ENCODE measurements around the gene TMEM263. TPM values are rescaled to one million over a fixed set of nuclear protein-coding genes. Genes with fewer than 3 reads are reported as not detected.

The TMEM263 gene
- total RNA-seq, 1 donor from 2014 or later, result 4.6 TPM

- TF ChIP-seq CTCF (IDR thresholded peaks at IDR 0.05; ENCODE audit: partially characterized antibody, unreplicated experiment), result no peak
- H3K4me3 Mint-ChIP-seq (ENCODE audit: unreplicated experiment), result no peak overlapping the region
Measured at GRCh38 chr12:106910202-106910601, 45.5 kb upstream of the TMEM263 start.

GRCh38 chr12:106911581-106911980 is 44.1 kb upstream of the TMEM263 start:
- no peak for DNase-seq
- no peak for TF ChIP-seq CTCF (IDR thresholded peaks at IDR 0.05; ENCODE audit: partially characterized antibody, unreplicated experiment)
- Mint-ChIP-seq H3K36me3 (ENCODE audit: unreplicated experiment) (no peaks in the 10 kb centered on the region), H3K4me1 (ENCODE audit: low read depth, unreplicated experiment) (no peaks in the 10 kb centered on the region), H3K9me3 (ENCODE audit: unreplicated experiment) (no peaks in the 10 kb centered on the region), H3K27me3 (ENCODE audit: unreplicated experiment) (peaks cover 3% of the 10 kb centered on the region), H3K27ac (ENCODE audit: unreplicated experiment) (no peak overlapping the region), H3K4me3 (ENCODE audit: unreplicated experiment) (no peak overlapping the region)

More at GRCh38 chr12:106910202-106910601, 45.5 kb upstream of the TMEM263 start:
- DNase-seq, result no peak
- Mint-ChIP-seq H3K27me3 (ENCODE audit: unreplicated experiment) (peaks cover 3% of the 10 kb centered on the region), H3K9me3 (ENCODE audit: unreplicated experiment) (no peaks in the 10 kb centered on the region), H3K4me1 (ENCODE audit: low read depth, unreplicated experiment) (no peaks in the 10 kb centered on the region), H3K27ac (ENCODE audit: unreplicated experiment) (no peak overlapping the region), H3K36me3 (ENCODE audit: unreplicated experiment) (no peaks in the 10 kb centered on the region)

GRCh38 chr12:106913456-106913855 is 42.3 kb upstream of the TMEM263 start:
- no peaks in the 10 kb centered on the region for H3K9me3 Mint-ChIP-seq (ENCODE audit: unreplicated experiment)
- peaks cover 3% of the 10 kb centered on the region for H3K27me3 Mint-ChIP-seq (ENCODE audit: unreplicated experiment)
- H3K36me3 Mint-ChIP-seq (ENCODE audit: unreplicated experiment), result no peaks in the 10 kb centered on the region
- TF ChIP-seq CTCF (IDR thresholded peaks at IDR 0.05; ENCODE audit: partially characterized antibody, unreplicated experiment), result no peak
- H3K4me1 Mint-ChIP-seq (ENCODE audit: low read depth, unreplicated experiment), result no peaks in the 10 kb centered on the region
- no peak for DNase-seq
- no peak overlapping the region for H3K27ac Mint-ChIP-seq (ENCODE audit: unreplicated experiment)
- no peak overlapping the region for H3K4me3 Mint-ChIP-seq (ENCODE audit: unreplicated experiment)

- TF ChIP-seq CTCF (IDR thresholded peaks at IDR 0.05; ENCODE audit: partially characterized antibody, unreplicated experiment), result no peak
- DNase-seq, result no peak
- Mint-ChIP-seq H3K4me3 (ENCODE audit: unreplicated experiment) (no peak overlapping the region), H3K9me3 (ENCODE audit: unreplicated experiment) (no peaks in the 10 kb centered on the region), H3K27ac (ENCODE audit: unreplicated experiment) (no peak overlapping the region), H3K27me3 (ENCODE audit: unreplicated experiment) (no peaks in the 10 kb centered on the region), H3K36me3 (ENCODE audit: unreplicated experiment) (no peaks in the 10 kb centered on the region), H3K4me1 (ENCODE audit: low read depth, unreplicated experiment) (no peaks in the 10 kb centered on the region)
Measured at GRCh38 chr12:106914796-106915634, 40.7 kb upstream of the TMEM263 start.

GRCh38 chr12:106915635-106916026 is 40.1 kb upstream of the TMEM263 start:
- Mint-ChIP-seq H3K27me3 (ENCODE audit: unreplicated experiment) (no peaks in the 10 kb centered on the region), H3K36me3 (ENCODE audit: unreplicated experiment) (no peaks in the 10 kb centered on the region), H3K4me3 (ENCODE audit: unreplicated experiment) (no peak overlapping the region), H3K4me1 (ENCODE audit: low read depth, unreplicated experiment) (no peaks in the 10 kb centered on the region), H3K27ac (ENCODE audit: unreplicated experiment) (no peak overlapping the region), H3K9me3 (ENCODE audit: unreplicated experiment) (no peaks in the 10 kb centered on the region)
- no peak for DNase-seq
- no peak for TF ChIP-seq CTCF (IDR thresholded peaks at IDR 0.05; ENCODE audit: partially characterized antibody, unreplicated experiment)

All from glutamatergic neuron (in vitro differentiated cells).